ENCODE measurements around the gene OGFR. TPM values are rescaled to one million over a fixed set of nuclear protein-coding genes. Genes with fewer than 3 reads are reported as not detected.

Gene OGFR
- total RNA-seq, 1 donor from 2014 or later = 21.0 TPM

DNA sequence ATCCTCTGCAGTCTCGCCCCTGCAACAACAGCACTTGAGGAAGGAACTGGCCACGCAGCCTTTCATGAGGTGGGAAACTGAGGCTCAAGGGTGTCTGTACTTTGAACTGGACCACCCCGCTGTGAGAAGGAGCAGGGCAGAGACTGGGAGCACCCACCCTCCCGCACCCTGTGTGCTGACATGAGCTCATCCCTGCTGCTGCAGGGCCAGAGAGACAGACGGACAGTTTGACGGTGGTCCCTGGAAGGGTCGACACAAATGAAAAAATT, 25.3 kb upstream of the OGFR start:
- DNase-seq (no peak), ATAC-seq (no peak)
- intact Hi-C loops (cut with micrococcal nuclease) = no loop called here

DNA sequence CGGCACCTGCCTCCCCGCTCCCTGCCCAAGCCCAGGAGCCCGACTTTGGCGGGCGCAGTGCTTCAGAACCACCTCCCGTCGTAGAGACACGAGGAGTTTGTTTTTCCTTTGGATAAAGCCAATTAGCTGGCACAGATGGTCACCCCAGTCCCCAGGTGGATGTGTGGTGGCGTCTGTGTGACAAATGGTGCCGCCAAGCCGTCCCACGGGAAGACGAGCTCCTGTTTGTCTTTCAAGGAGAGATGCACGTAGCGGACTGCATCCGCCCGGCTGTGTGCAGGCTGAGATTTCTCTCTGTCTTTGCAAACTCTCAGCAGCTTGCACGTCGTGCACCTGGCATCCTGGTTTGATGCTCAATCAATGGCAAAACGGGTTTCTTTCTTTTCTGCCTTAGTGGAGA, 24.4 kb upstream of the OGFR start:
- intact Hi-C loops (cut with micrococcal nuclease) = no loop called here
- ATAC-seq (no peak), DNase-seq (no peak)

DNA sequence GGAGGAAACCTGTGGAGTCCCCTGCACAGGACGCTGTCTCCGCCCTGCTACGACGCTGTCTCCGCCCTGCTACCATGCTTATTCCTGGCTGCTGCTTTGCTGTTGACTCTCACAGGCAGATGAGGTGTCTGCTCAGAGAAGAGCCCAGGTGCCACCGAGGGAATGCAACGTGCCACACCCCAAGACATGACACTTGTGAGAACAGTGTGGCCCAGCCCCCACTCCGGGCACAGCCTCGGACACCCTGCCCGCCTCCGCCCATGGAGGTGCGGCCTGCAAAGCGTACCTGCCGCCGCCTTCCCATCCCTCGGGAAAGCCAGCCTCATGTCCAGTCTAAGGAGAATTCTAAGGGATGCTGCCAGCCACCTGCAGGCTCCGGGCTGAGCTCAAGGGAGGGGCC, 23.9 kb upstream of the OGFR start:
- no peak for DNase-seq
- ATAC-seq = no peak
- intact Hi-C loops (cut with micrococcal nuclease) = no loop called here

DNA sequence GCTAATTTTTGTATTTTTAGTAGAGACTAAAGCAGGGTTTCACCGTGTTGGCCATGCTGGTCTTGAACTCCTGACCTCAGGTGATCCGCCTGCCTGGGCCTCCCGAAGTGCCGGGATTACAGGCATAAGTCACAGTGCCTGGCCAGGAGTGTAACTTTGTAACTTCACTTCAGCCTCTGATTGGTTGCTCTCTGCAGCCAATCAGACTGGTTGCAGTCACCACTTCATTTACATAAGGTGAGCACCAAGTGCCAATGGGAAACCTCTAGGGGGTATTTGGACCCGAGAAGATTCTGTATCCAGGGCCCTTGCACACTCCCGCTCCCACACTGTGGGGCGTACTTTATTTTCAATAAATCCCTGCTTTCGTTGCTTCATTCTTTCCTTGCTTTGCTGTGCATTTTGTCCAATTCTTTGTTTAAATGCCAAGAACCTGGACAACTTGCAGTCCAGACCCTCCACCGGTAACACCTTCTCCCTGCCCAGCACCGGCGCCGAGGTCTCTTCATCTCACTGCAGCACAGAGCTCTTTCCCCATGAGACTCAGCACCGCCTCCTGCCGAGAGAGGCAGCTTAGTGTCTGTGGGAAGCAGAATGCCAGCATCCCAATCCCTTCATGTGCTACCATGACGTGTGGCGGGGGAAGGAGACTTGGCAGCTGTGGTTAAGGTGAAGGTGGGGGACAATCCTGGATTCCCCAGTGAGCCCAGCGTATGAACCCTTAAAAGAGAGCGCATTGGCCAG, 22.3 kb upstream of the OGFR start:
- DNase-seq (no peak), ATAC-seq (peak; percentile 23)
- intact Hi-C loops (cut with micrococcal nuclease) = no loop called here

DNA sequence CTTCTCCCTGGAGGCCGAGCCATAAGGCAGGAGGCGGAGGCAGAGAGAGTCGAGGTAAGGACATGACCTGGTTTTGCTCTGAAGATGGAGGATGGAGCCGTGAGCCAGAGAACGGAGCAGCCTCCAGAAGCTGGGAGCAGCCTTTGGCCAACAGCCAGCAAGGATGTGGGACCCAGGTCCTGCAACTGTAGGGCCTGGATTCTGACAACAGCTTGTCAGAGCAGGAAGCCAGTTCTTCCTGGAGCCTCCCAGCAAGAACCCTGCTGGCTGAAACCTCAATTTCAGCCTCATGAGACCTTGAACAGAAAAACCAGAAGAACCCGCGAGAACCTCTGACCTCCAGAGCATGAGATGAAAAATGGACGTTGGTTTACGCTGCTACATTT, 21.7 kb upstream of the OGFR start:
- DNase-seq (peak; percentile 64), ATAC-seq (peak; percentile 65)
- intact Hi-C loops (cut with micrococcal nuclease) = no loop called here

DNA sequence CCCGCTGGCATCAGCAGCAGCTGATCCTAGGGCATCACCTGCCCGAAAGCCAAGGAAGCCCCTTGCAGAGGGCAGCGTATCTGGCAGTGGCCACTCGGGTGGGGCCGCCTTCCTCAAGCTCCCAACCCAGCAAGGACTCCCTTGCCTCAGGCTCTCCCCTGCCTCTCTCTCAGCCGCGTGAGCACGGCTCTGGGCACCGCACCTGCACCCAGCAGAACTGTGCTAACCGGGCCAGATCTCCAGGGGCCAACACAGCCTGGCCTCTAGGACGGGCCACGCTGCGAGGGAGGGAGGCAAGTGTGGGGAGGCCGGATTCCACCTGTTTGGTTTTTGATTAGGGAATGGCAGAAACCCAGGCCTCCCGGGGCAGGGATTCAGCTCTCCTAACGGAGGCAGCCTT, 20.1 kb upstream of the OGFR start:
- DNase-seq (no peak), ATAC-seq (no peak)
- intact Hi-C loops (cut with micrococcal nuclease) = no loop called here

DNA sequence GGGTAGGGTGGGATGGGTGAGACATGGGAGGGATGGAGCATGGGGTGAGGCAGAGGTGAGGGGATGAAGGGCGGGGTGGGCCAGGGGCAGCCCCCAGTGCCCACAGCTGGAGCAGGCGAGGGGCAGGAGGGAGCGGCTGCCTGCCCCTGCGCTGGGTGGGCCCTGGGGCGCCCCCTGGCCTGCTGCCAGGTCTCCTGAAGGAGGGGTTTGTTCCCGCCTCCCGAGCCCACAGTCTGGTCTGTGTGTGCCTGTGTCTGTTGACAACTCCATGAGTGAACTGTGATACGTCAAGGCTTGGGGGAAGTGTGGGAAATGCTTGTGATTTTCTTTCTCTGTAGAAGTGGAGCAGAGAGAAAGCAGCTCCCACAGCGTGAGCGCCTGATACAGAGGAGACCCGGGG, 19.2 kb upstream of the OGFR start:
- no peak for DNase-seq
- ATAC-seq = no peak
- intact Hi-C loops (cut with micrococcal nuclease) = no loop called here

DNA sequence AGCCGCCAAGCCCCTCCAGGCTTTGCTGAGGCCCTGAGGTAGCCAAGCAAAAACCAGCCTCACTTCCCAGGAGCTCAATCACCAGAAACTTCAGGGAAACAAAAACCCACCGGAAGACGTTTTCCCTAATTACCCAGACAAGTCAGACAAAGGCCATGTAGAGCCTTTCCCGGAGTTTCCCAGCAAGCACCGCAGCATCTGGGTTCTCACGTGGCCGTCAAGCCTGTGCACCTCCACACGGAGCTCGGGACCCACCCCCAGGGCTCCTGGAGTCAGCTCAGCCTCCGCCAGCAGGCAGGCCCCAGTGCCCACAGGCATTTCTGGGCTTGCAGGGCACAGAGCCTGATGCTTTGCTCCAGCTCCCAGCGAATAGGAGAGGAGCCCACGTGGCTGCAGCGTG, 18.5 kb upstream of the OGFR start:
- no peak for ATAC-seq
- intact Hi-C loops (cut with micrococcal nuclease) = no loop called here
- no peak for DNase-seq

DNA sequence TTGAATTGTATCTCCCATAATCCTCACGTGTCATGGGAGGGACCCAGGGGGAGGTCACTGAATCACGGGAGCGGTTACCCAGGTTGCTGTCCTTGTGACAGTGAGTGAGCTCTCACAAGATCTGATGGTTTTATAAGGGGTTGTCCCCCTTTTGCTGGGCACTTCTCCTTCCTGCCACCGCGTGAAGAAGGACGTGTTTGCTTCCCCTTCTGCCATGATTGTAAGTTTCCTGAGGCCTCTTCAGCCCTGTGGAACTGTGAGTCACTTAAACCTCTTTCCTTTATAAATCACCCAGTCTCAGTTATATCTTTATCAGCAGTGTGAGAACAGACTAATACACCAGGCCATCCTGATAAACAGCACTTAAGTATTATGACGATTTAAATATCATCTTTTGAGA, 17.3 kb upstream of the OGFR start:
- intact Hi-C loops (cut with micrococcal nuclease) = no loop called here
- DNase-seq (no peak), ATAC-seq (no peak)

DNA sequence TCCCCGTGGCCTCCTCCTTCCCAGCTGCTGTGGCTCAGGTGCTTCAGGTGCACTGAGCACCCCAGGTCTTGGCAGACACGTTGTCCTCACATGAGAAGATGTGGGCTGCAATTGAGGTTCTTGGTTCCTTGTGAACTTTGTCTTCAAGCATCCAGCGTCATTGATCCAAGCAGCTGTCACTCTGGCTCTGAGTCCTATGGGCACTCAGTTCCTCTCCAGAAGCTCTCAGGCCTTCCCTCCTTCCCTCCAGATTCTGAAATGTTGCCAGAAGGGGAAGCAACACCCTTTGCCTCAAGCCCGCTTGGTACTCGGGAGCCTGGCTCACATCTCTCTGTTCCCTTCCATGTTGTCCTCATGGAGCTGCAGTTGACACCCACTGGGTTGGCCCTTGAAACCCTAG, 16.8 kb upstream of the OGFR start:
- no peak for ATAC-seq
- intact Hi-C loops (cut with micrococcal nuclease) = no loop called here
- no peak for DNase-seq

DNA sequence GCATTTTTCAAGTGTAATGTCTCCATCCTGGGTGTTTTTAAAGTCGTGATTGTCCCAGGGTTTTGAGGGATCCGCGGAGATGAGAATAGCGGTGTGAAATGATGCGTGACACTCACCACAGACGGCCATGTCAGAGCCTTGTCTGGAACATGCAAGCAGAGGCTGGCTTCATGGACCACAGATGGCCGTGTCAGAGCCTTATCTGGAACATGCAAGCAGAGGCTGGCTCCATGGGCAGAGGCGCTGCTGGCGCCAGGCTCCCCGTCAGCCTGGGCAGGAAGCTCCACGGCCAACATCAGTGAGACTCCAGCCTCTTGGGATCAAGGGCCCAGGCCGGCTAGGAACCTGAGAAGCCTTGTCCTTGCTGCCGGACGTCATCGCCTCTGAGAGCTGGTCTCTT, 16.0 kb upstream of the OGFR start:
- ATAC-seq = no peak
- intact Hi-C loops (cut with micrococcal nuclease) = no loop called here
- DNase-seq = no peak

DNA sequence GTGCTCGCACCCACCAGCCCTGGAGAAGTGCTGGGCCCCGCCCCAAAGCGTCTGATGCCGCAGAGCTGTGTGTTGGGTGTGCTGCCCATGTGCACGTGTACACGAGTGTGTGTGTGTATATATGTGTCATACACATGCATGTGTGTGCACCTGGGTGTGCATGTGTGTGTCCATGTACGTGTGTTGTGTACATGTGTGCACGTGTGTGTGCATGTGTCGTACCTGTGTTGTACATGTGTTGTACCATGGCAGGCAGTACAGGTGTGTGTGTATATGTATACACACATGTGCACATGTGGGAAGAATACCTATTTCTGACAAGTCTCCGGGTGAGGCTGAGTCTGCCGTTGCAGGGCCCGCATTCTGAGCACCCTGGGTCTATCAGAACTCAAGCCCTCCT, 14.6 kb upstream of the OGFR start:
- intact Hi-C loops (cut with micrococcal nuclease) = no loop called here
- ATAC-seq = no peak
- DNase-seq = no peak

DNA sequence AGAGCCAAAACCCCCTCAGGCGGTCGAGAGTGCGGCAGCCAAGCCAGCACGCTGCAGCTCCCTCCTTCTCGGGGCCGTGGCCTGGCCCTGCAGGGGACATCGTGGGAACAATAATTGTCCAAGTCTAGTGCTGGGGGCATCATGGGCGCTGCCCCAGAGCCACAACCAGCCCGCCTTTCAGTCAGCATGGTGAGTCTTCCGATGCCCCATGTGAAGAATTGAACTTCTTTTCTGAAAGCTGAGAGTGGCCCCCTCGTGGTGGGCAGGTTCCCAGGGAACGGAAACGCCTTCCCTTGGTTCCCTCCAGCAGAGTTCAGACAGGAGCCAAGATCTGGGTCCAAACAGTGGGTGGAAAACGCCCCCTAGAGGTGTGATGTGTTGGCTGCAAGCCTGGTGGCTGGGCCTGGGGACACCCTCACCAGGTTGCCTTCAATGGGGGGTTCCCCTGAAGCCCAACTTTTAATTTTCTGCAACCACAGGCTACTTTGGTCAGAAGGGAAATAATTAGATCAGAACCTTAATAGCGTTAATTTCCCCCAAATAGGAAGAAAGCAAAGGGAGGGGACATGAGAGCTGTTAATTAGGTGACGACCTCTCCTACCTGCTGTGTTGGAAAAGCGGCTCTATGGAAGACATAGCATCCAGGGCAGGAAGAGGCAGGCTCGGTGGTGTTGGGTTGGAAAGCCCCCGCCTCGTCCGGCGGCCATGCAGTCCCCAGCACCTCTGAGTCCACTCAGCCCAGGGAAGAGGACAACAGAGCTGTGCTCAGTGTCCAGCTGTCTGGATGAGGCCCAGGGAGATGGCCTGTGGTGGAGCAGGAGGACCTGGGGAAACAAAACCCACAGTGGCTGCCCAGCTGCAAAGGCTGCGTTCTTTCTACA, 13.1 kb upstream of the OGFR start:
- no peak for ATAC-seq
- intact Hi-C loops (cut with micrococcal nuclease) = no loop called here
- peak; percentile 82 for DNase-seq

DNA sequence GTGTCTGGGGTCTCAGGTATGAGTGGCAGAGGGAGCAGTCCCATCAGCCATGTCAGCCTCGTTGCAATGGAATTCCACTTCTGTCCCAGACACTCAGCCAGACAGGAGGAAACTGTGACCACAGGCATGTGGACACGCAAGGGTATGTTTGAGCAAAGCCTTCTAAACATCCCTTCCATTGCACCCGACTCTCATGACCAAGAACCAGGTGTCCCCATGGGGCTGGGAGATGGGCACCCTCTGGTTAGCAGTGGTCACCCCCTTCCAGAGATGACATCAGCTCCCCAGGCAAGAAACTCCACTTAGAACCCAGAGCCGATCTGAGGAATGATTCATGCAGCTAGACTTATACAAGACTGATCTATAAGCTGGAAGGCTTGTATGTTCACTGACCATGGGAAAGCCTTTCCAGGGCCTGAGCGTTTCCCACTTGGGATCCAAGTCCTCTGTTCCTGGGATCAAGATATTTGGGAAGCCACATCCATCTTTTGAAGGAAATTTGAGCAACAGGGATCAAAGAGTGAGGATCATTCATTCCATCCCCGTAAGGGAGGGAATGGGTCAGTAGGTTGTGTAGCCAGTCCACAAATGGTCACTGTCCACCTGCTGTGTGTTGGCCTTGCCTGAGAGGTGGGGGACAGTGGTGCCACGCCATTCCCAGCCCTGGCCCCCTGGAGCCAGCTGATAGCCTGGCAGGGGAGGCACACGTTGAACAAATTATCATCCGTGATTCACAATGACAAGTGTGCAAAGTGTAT, 12.3 kb upstream of the OGFR start:
- intact Hi-C loops (cut with micrococcal nuclease) = no loop called here
- ATAC-seq = no peak
- no peak for DNase-seq

DNA sequence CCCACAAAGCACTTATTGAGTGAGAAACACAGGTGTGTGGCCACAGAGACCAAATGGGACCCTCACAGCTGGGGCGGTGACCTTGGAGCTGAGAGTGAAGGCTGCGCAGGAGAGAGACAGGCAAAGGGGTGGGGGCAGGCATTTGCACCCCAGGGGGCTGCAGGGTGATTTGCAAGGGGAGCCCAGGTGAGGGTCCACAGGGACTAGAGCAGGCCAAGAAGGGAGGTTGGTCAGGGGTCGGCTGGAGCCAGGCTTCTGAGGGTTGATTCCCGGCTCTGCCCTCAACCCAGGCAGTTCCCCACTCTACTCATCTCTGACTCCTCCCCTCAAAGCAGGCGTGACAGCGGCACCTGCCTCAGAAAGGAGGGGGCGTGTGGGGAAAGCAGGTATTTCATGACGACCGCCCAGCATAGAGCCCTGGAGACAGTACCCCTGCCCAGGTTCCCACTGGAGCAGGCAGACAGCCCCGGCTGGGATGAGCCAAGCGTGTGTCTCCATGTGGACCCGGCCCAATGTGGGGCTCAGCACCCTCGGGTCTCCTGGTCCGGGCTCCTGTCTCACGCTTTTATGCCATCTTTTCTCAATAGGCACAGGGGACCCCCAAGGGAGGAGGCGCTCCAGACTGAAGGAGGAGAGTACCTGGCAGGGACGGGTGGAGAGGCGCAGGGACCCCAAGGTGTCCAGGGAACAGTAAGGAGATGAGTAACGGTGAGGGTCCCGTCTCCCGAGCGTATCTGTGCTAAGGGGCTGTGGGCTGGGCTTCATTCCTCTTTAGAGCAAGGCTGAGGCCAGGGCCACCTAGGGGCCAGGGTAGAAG, 11.5 kb upstream of the OGFR start:
- intact Hi-C loops (cut with micrococcal nuclease) = no loop called here
- no peak for ATAC-seq
- no peak for DNase-seq

DNA sequence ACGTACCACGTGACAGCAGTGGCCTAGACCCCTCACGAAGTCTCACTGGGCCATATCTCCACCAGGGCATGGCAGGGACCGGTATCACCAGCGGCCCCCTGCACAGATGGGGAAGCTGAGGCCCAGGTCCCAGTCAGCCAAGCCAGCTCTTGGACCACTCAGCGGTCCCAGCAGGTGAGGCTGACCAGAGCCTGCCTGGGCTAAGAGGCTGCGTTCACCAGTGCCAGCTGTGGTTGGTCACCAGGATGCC, 11.0 kb upstream of the OGFR start:
- intact Hi-C loops (cut with micrococcal nuclease) = no loop called here
- no peak for DNase-seq
- ATAC-seq = no peak

DNA sequence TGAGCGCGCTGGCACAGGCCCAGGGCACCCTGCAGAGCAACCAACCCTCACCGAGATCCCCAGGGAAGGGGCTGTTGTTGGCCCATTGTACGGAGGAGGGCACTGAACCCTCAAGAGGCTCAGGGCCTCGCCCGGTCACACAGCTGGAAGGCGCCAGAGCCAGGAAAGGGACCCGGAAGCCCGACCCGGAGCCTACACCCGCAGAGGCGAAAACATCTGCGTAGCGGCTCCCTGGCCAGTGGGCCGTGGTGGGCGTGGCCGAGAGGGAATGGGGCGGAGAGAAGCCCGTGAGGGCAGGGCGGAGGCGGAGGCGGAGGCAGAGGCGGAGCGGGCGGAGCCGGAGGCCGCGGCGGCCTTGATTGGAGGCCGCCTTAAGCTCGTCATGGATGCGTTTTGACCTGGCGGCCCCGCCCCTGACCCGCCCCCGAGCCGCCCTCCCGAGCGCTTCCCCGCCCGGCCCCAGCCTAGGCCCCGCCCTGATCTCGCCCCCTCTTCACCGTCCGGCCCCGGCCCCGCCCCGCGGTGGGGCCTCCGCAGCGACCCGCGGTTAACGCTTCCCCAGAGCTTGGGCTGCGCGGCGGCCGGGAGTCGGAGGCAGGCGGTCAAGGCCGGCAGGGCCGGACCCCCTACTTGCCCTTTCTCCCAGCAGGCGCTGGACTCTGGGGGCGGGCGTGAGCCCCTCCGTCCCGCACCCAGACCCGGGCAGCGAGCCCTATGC, 10.5 kb upstream of the OGFR start:
- ATAC-seq (peak; percentile 90), DNase-seq (peak; percentile 98)
- intact Hi-C loops (cut with micrococcal nuclease) = no loop called here

DNA sequence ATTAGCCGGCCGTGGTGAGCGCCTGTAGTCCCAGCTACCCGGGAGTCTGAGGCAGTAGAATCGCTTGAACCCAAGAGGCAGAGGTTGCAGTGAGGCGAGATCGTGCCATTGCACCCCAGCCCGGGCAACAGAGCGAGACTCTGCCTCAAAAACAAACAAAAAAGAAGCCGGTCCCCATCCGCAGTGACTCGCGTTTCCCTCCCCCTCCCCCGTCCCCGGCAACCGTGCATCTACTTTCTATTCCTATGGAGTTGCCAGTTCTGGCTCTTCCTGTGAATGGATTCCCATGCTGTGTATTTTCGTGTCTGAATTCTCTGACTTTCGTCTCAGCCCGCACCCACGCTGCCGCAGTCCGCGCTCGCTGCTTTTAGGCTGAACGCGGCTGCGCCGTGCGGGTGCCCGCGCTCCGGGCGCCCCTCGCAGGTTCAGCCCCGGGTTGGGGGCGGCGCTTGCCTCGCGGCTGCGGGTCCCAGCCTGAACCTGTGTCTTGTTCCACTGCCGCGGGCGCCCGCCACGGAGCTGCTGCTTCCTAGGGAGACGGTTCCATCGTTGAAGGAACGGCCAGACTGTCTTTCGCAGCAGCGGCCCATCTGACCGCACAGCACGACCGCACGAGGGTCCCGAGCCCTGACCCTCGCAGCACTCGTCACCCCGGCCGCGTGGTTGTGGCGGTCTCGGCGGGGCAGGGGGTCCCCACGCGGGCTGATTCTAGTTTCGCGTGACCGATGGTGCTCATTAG, 9.4 kb upstream of the OGFR start:
- DNase-seq (peak; percentile 72), ATAC-seq (peak; percentile 26)
- intact Hi-C loops (cut with micrococcal nuclease) = no loop called here
